GM12878 (cell line): ENCODE measurements around the gene CDCA3. TPM values are rescaled to one million over a fixed set of nuclear protein-coding genes. Genes with fewer than 3 reads are reported as not detected.
"Not testable (repeated sequence)": the region's sequence is repeated elsewhere in the genome, so short reads cannot be mapped to it uniquely, and the experiment has no call there.

Experiments
- ATAC-seq: fragments of 200-7000 bp; cut with Tn5 transposase; 3 replicates; pipeline ENCODE4 v1.9.1; 2020; ENCODE audit warnings: mild to moderate bottlenecking, moderate library complexity
- BruUV-seq: library from RNA; stranded (reverse); fragments of 400-500 nt; replicated peaks from 2 replicates; lab custom pipeline; 2021; lab: Mats Ljungman, UMichigan
- CTCF ChIA-PET: fragments of 300-600 bp; sonication (Branson Sonifier 250); formaldehyde crosslinking; extraction: SDS; loops from one replicate; lab custom pipeline; 2021; ENCODE audit warnings: inconsistent platforms; lab: Yijun Ruan, JAX
- POLR2A ChIA-PET: fragments of 350-600 bp; formaldehyde crosslinking; extraction: SDS; loops from one replicate; lab custom pipeline; 2021; ENCODE audit warnings: inconsistent platforms; lab: Charles Lee
- RAD21 ChIA-PET: fragments of 300-600 bp; sonication (Branson Sonifier 250); formaldehyde crosslinking; loops from one replicate; lab custom pipeline; 2023; ENCODE audit warnings: antibody characterized with exemption; ENCODE audit not compliant: unreplicated experiment; lab: Charles Lee
- SMC1A ChIA-PET: fragments of 300-600 bp; sonication (Branson Sonifier 250); formaldehyde crosslinking; loops from one replicate; lab custom pipeline; 2023; ENCODE audit not compliant: unreplicated experiment, uncharacterized antibody; lab: Charles Lee
- DNase-seq: peaks from one replicate; pipeline ENCODE4 v3.0.0-alpha.2; 2011; ENCODE audit warnings: low read depth, low spot score
- FAIRE-seq: peaks from 3 replicates; lab custom pipeline; 2011; peaks lifted over from hg19 to GRCh38; lab: Jason Lieb, UNC
- H2AFZ ChIP-seq: 2 replicates; pipeline ENCODE4 v1.6.0; 2011; ENCODE audit warnings: low read depth, low read length, control low read depth; ENCODE audit not compliant: control insufficient read depth
- H3K27ac ChIP-seq: 2 replicates; pipeline ENCODE4 v1.5.1; 2011; ENCODE audit warnings: control low read depth; ENCODE audit not compliant: control insufficient read depth, insufficient read depth
- H3K27me3 ChIP-seq, 2 experiments: replicated peaks in 1 of 2; 2 replicates each; pipeline versions ENCODE4 v1.6.0 to v1.6.1; 2011; ENCODE audit warnings: low read length in 1 of 2; ENCODE audit not compliant: control insufficient read depth in 2 of 2, insufficient read depth in 2 of 2
- H3K36me3 ChIP-seq, 2 experiments: 2 replicates each; pipeline ENCODE4 v1.5.1; 2011; ENCODE audit warnings: low read length in 1 of 2; ENCODE audit not compliant: control insufficient read depth in 2 of 2, insufficient read depth in 2 of 2
- H3K4me1 ChIP-seq: 2 replicates; pipeline ENCODE4 v1.6.1; 2011; ENCODE audit warnings: mild to moderate bottlenecking, low read length, moderate library complexity, mixed read lengths; ENCODE audit not compliant: control insufficient read depth, insufficient read depth
- H3K4me2 ChIP-seq: 2 replicates; pipeline ENCODE4 v1.6.0; 2011; ENCODE audit warnings: control low read depth; ENCODE audit not compliant: control insufficient read depth, insufficient read depth
- H3K4me3 ChIP-seq: fragments of 200-600 bp; sonication (generic); 2 replicates; pipeline ENCODE4 v1.5.1; 2016
- H3K79me2 ChIP-seq: 2 replicates; pipeline ENCODE4 v1.6.0; 2011; ENCODE audit warnings: low read length; ENCODE audit not compliant: control insufficient read depth, insufficient read depth
- H3K9ac ChIP-seq: 2 replicates; pipeline ENCODE4 v1.8.0; 2011; ENCODE audit warnings: low read length, control low read depth, mixed read lengths; ENCODE audit not compliant: control insufficient read depth, insufficient read depth
- H3K9me3 ChIP-seq: replicated peaks from 3 replicates; pipeline ENCODE4 v1.5.1; 2011; ENCODE audit warnings: mild to moderate bottlenecking, low read length; ENCODE audit not compliant: control insufficient read depth, insufficient read depth
- H4K20me1 ChIP-seq: 2 replicates; pipeline ENCODE4 v1.6.0; 2011; ENCODE audit not compliant: control insufficient read depth, insufficient read depth
- POLR2A ChIP-seq: IDR thresholded peaks from 2 replicates; pipeline ENCODE4 v1.6.1; 2011; ENCODE audit warnings: low read depth, mild to moderate bottlenecking, low read length
- POLR2AphosphoS2 ChIP-seq: IDR thresholded peaks from 2 replicates; pipeline ENCODE4 v1.6.1; 2011; ENCODE audit warnings: low read depth, mild to moderate bottlenecking, low read length, improper control_type of control experiment, moderate library complexity
- WGBS: methylation state at CpG from one replicate; pipeline ENCODE4 v1.1.6; 2016; ENCODE audit warnings: low lambda C conversion rate; ENCODE audit not compliant: insufficient replicate concordance, insufficient coverage; ENCODE audit errors: missing lambda C conversion rate; 5-methylcytosine and 5-hydroxymethylcytosine counted together
- in situ Hi-C: fragments of 300-500 bp; cut with MboI; formaldehyde crosslinking; loops from 9 replicates; pipeline ENCODE4 v1.14.3; 2018; ENCODE audit warnings: mixed read lengths
- intact Hi-C: fragments of 100-400 bp; cut with micrococcal nuclease; formaldehyde crosslinking; loops from one replicate; pipeline ENCODE4 v1.14.2; 2022; ENCODE audit not compliant: unreplicated experiment
- polyA plus RNA-seq, 11 experiments: library from polyadenylated mRNA; depleted of rRNA in 4 of 11; unstranded in 6 of 11; stranded (reverse) in 5 of 11; fragments of >200 nt; fragmentation: Nextera tagmentation in 4 of 11; fragmentation: Illumina TruSeq in 1 of 11; extraction: Ambion mirVana in 4 of 11; extraction: Trizol in 1 of 11; gene quantifications; 1 replicate in 1 of 11; 2 replicates in 10 of 11; pipeline versions ENCODE4 v1.2.1 to v1.2.3, GENCODE V29; 2011 to 2016; ENCODE audit warnings: inconsistent platforms in 2 of 11, missing spikeins in 2 of 11, low read depth in 1 of 11
- total RNA-seq, 4 experiments: library from RNA; depleted of rRNA in 3 of 4; stranded (reverse); fragments of >200 nt in 3 of 4; fragmentation: Illumina TruSeq in 1 of 4; extraction: Trizol in 1 of 4; gene quantifications; 2 replicates each; pipeline versions ENCODE4 v1.2.1 to v1.2.3, GENCODE V29; 2013 to 2021

The CDCA3 gene
- total and polyA plus RNA-seq, 10 of the 15 experiments (the other 5 are each of a cell fraction or from before 2014, with no cell fraction given) = 34.5 to 148 (median 97.4) TPM

- POLR2A ChIA-PET = interaction anchor here (3.8 to 5.0 kb wide), 2 partner anchors 17 to 21 kb away, joined by 21 to 52 read pairs; partner anchors contain the start of genes CDCA3 and USP5
- Histone ChIP-seq H3K4me3 (peak overlapping the region; percentile 35; the same call in 1 of the 2 replicates), H3K4me2 (peak overlapping the region; percentile 0; the same call in 1 of the 2 replicates)
- 0 out of 2 replicates have a peak, but pooled peaks have one; percentile 35 for TF ChIP-seq POLR2AphosphoS2
- TF ChIP-seq POLR2A = 0 out of 2 replicates have a peak, but pooled peaks have one; percentile 31
- TF ChIP-seq, all 136 proteins: peak for 2; not testable (repeated sequence) for 134
- intact Hi-C loops, ATAC-seq, H3K27me3 ChIP-seq, H3K9ac ChIP-seq, H3K9me3 ChIP-seq, FAIRE-seq, H3K27ac ChIP-seq, H2AFZ ChIP-seq, in situ Hi-C loops, DNase-seq: not testable (repeated sequence)
- ChIA-PET SMC1A (interaction anchor here (0.7 to 1.6 kb wide), 4 partner anchors 11 to 89 kb away, joined by 3 read pairs; partner anchors contain the start of genes C12orf57 and RNU7-1), RAD21 (interaction anchor here (1.6 to 5.6 kb wide), 3 partner anchors 17 to 32 kb away, joined by 4 to 42 read pairs (median 37); partner anchors contain the start of genes CDCA3 and USP5), CTCF (interaction anchor here (0.7 to 9.5 kb wide), 13 partner anchors 11 to 242 kb away, joined by 3 to 173 read pairs (median 12); partner anchors contain the start of genes C12orf57, C1RL, CDCA3 and RNU7-1)
- peaks cover 42% of the 10 kb centered on the region for H3K79me2 ChIP-seq
- peaks cover 35% of the 10 kb centered on the region for H3K4me1 ChIP-seq
- H4K20me1 ChIP-seq = peaks cover 16% of the 10 kb centered on the region
- 69% methylated on average over 4 of the region's 4 CpGs for WGBS
- H3K36me3 ChIP-seq = peaks cover 19 to 23% of the 10 kb centered on the region in 2 experiments
- TSS peak; percentile 70 for BruUV-seq
These were observed 19.2 kb upstream of the CDCA3 start for GRCh38 chr12:6870304-6870703.
